GM23248 (cell line): Measurements from ENCODE around the gene ROR1. TPM values are rescaled to one million over a fixed set of nuclear protein-coding genes. Genes with fewer than 3 reads are reported as not detected.
A peak's percentile ranks its signal among the peaks of the same experiment; 100 is the strongest.

Experiments used
- DNase-seq: peaks from one replicate; pipeline ENCODE4 v3.0.0-alpha.2; 2015
- H2AFZ ChIP-seq: fragments of 200-600 bp; sonication (generic); 2 replicates; pipeline ENCODE4 v1.6.1; 2016; ENCODE audit warnings: antibody characterized with exemption
- H3F3A ChIP-seq: fragments of 200-600 bp; sonication (generic); 2 replicates; pipeline ENCODE4 v1.6.1; 2016; ENCODE audit warnings: mild to moderate bottlenecking, antibody characterized with exemption, mixed run types; ENCODE audit not compliant: insufficient read depth
- H3K27ac ChIP-seq: fragments of 200-600 bp; sonication (generic); 2 replicates; pipeline ENCODE4 v1.5.1; 2016; ENCODE audit warnings: mild to moderate bottlenecking
- H3K27me3 ChIP-seq: fragments of 200-600 bp; sonication (generic); replicated peaks from 2 replicates; pipeline ENCODE4 v1.6.1; 2016; ENCODE audit warnings: mild to moderate bottlenecking; ENCODE audit not compliant: insufficient read depth
- H3K36me3 ChIP-seq: fragments of 200-600 bp; sonication (generic); 2 replicates; pipeline ENCODE4 v1.6.1; 2016; ENCODE audit warnings: low read depth, mild to moderate bottlenecking
- H3K4me1 ChIP-seq: fragments of 200-600 bp; sonication (generic); 2 replicates; pipeline ENCODE4 v1.6.1; 2016; ENCODE audit warnings: mild to moderate bottlenecking; ENCODE audit not compliant: insufficient read depth
- H3K4me2 ChIP-seq: fragments of 200-600 bp; sonication (generic); one replicate; pipeline ENCODE4 v1.6.1; 2016; ENCODE audit warnings: mild to moderate bottlenecking; ENCODE audit not compliant: unreplicated experiment
- H3K4me3 ChIP-seq: fragments of 200-600 bp; sonication (generic); 2 replicates; pipeline ENCODE4 v1.5.1; 2016; ENCODE audit warnings: mild to moderate bottlenecking
- H3K79me2 ChIP-seq: fragments of 200-600 bp; sonication (generic); 2 replicates; pipeline ENCODE4 v1.6.1; 2016; ENCODE audit warnings: mild to moderate bottlenecking; ENCODE audit not compliant: insufficient read depth
- H3K9ac ChIP-seq: fragments of 200-600 bp; sonication (generic); 2 replicates; pipeline ENCODE4 v1.6.1; 2016; ENCODE audit warnings: mild to moderate bottlenecking
- H3K9me2 ChIP-seq: fragments of 200-600 bp; sonication (generic); 2 replicates; pipeline ENCODE4 v1.6.1; 2016; ENCODE audit warnings: mixed run types, mild to moderate bottlenecking, moderate library complexity; ENCODE audit not compliant: insufficient read depth
- H3K9me3 ChIP-seq: fragments of 200-600 bp; sonication (generic); one replicate; pipeline ENCODE4 v1.6.1; 2017; ENCODE audit warnings: low read depth
- H4K20me1 ChIP-seq: fragments of 200-600 bp; sonication (generic); 2 replicates; pipeline ENCODE4 v1.6.0; 2016; ENCODE audit not compliant: insufficient read depth
- EZH2 ChIP-seq: fragments of 200-600 bp; sonication (generic); IDR thresholded peaks from 2 replicates; pipeline ENCODE4 v1.6.1; 2018; ENCODE audit warnings: antibody characterized with exemption, mild to moderate bottlenecking; ENCODE audit not compliant: insufficient read depth, poor library complexity, severe bottlenecking
- EZH2phosphoT487 ChIP-seq: fragments of 200-600 bp; sonication (generic); IDR thresholded peaks from 2 replicates; pipeline ENCODE4 v1.6.1; 2018; ENCODE audit warnings: antibody characterized with exemption, moderate library complexity, mild to moderate bottlenecking, low read depth; ENCODE audit not compliant: insufficient read depth
- whole genome bisulfite sequencing, 2 experiments: methylation state at CpG; one replicate each; pipeline ENCODE4 v1.1.6; 2015 to 2017; ENCODE audit warnings: low lambda C conversion rate in 2 of 2, low coverage in 1 of 2; ENCODE audit errors: missing lambda C conversion rate in 2 of 2; 5-methylcytosine and 5-hydroxymethylcytosine counted together
- in situ Hi-C: fragments of 300-500 bp; cut with MboI; formaldehyde crosslinking; loops from 2 replicates; pipeline ENCODE4 v1.15.0; 2020
- polyA plus RNA-seq: library from polyadenylated mRNA; unstranded; fragments of >200 nt; fragmentation: Nextera tagmentation; extraction: Ambion mirVana; gene quantifications from 2 replicates; pipeline ENCODE4 v1.2.1, GENCODE V29; 2016
- total RNA-seq: library from RNA; depleted of rRNA; stranded (reverse); fragments of >200 nt; shearing (Covaris generic); gene quantifications from 2 replicates; pipeline ENCODE4 v1.2.3, GENCODE V29; 2014

Gene ROR1
- total and polyA plus RNA-seq, 2 experiments from 2014 or later = 12.0 to 13.3 TPM

- no peak overlapping the region for H3K4me2 ChIP-seq
- no peak overlapping the region for H3K27ac ChIP-seq
- H3K79me2 ChIP-seq = no peaks in the 10 kb centered on the region
- no peak overlapping the region for H2AFZ ChIP-seq
- no peak overlapping the region for H3K4me3 ChIP-seq
- H3K27me3 ChIP-seq = no peaks in the 10 kb centered on the region
- in situ Hi-C loops = no loop called here
- no peak for TF ChIP-seq EZH2
- no peak for TF ChIP-seq EZH2phosphoT487
- no peaks in the 10 kb centered on the region for H3K36me3 ChIP-seq
- no peaks in the 10 kb centered on the region for H3K9me2 ChIP-seq
- no peaks in the 10 kb centered on the region for H4K20me1 ChIP-seq
- peaks cover 14% of the 10 kb centered on the region for H3K4me1 ChIP-seq
- 65 to 66% methylated on average over 8 of the region's 8 CpGs for WGBS, 2 experiments
- H3K9ac ChIP-seq = no peak overlapping the region
- no peak for DNase-seq
- H3K9me3 ChIP-seq = no peaks in the 10 kb centered on the region
- H3F3A ChIP-seq = 0 out of 2 replicates have a peak, but pooled peaks cover 7% of the 10 kb centered on the region
Measured at GRCh38 chr1:64196074-64196870, 422.5 kb downstream of the ROR1 start.

- no peak overlapping the region for H3K4me2 ChIP-seq
- no peaks in the 10 kb centered on the region for H4K20me1 ChIP-seq
- H3K27ac ChIP-seq = no peak overlapping the region
- no peaks in the 10 kb centered on the region for H3K79me2 ChIP-seq
- no peak overlapping the region for H3K4me3 ChIP-seq
- no peak for DNase-seq
- H3K36me3 ChIP-seq = no peaks in the 10 kb centered on the region
- no peaks in the 10 kb centered on the region for H3K27me3 ChIP-seq
- no peaks in the 10 kb centered on the region for H3K9me3 ChIP-seq
- TF ChIP-seq EZH2 (no peak), EZH2phosphoT487 (no peak)
- no peak overlapping the region for H2AFZ ChIP-seq
- peaks cover 14% of the 10 kb centered on the region for H3K4me1 ChIP-seq
- H3F3A ChIP-seq = 0 out of 2 replicates have a peak, but pooled peaks cover 7% of the 10 kb centered on the region
- 95 to 100% methylated on average over 3 of the region's 3 CpGs for WGBS, 2 experiments
- in situ Hi-C loops = no loop called here
- H3K9ac ChIP-seq = no peak overlapping the region
- no peaks in the 10 kb centered on the region for H3K9me2 ChIP-seq
Measured at GRCh38 chr1:64197076-64197475, 423.3 kb downstream of the ROR1 start.

- Histone ChIP-seq H3K27ac (no peak overlapping the region), H3K9ac (no peak overlapping the region), H3K4me2 (no peak overlapping the region), H4K20me1 (no peaks in the 10 kb centered on the region), H3K4me1 (peaks cover 14% of the 10 kb centered on the region), H3K9me3 (no peaks in the 10 kb centered on the region), H2AFZ (no peak overlapping the region), H3K27me3 (no peaks in the 10 kb centered on the region), H3K36me3 (no peaks in the 10 kb centered on the region), H3K9me2 (no peaks in the 10 kb centered on the region), H3K4me3 (no peak overlapping the region), H3K79me2 (no peaks in the 10 kb centered on the region), H3F3A (0 out of 2 replicates have a peak, but pooled peaks cover 7% of the 10 kb centered on the region)
- WGBS, 2 experiments = 46 to 48% methylated on average over 2 of the region's 2 CpGs
- in situ Hi-C loops = no loop called here
- peak; percentile 47 for DNase-seq
- no peak for TF ChIP-seq EZH2phosphoT487
- no peak for TF ChIP-seq EZH2
Measured at GRCh38 chr1:64199154-64199553, 425.3 kb downstream of the ROR1 start.

GRCh38 chr1:64200064-64200463 is 426.2 kb downstream of the ROR1 start:
- Histone ChIP-seq H3K27ac (no peak overlapping the region), H3K4me2 (no peak overlapping the region), H3K9me3 (no peaks in the 10 kb centered on the region), H3K36me3 (no peaks in the 10 kb centered on the region), H3K79me2 (no peaks in the 10 kb centered on the region), H3K9ac (no peak overlapping the region), H3K4me3 (no peak overlapping the region), H3K9me2 (no peaks in the 10 kb centered on the region), H2AFZ (no peak overlapping the region), H4K20me1 (no peaks in the 10 kb centered on the region), H3F3A (no peaks in the 10 kb centered on the region), H3K27me3 (no peaks in the 10 kb centered on the region), H3K4me1 (peaks cover 4% of the 10 kb centered on the region)
- in situ Hi-C loops = no loop called here
- no peak for TF ChIP-seq EZH2phosphoT487
- TF ChIP-seq EZH2 = no peak
- 78 to 89% methylated on average over 1 of the region's 1 CpG for WGBS, 2 experiments
- DNase-seq = no peak
